SK-N-MC (cell line): ENCODE data around the gene LAMB4.

Source experiments
- DNase-seq: peaks from one replicate; pipeline ENCODE4 v3.0.0-alpha.2; 2011; ENCODE audit warnings: low read depth, low spot score
- H3K27ac ChIP-seq: fragments of 200-600 bp; sonication (generic); 2 replicates; pipeline ENCODE4 v1.5.1; 2016; ENCODE audit warnings: mixed run types
- H3K36me3 ChIP-seq: fragments of 200-600 bp; sonication (generic); 2 replicates; pipeline ENCODE4 v1.6.1; 2017; ENCODE audit warnings: antibody characterized with exemption, low read length, mixed read lengths; ENCODE audit not compliant: insufficient read depth
- H3K4me3 ChIP-seq: fragments of 200-600 bp; sonication (generic); 2 replicates; pipeline ENCODE4 v1.5.1; 2016
- H3K9ac ChIP-seq: fragments of 200-600 bp; sonication (generic); 2 replicates; pipeline ENCODE4 v1.8.0; 2017; ENCODE audit warnings: mixed run types, mixed read lengths; ENCODE audit not compliant: insufficient read length
- H3K9me3 ChIP-seq: fragments of 200-600 bp; sonication (generic); 2 replicates; pipeline ENCODE4 v1.6.1; 2017; ENCODE audit warnings: low read depth, mild to moderate bottlenecking, antibody characterized with exemption, low read length, moderate library complexity, mixed read lengths
- EZH2 ChIP-seq: fragments of 200-600 bp; sonication (generic); IDR thresholded peaks from one replicate; pipeline ENCODE4 v1.6.1; 2017; ENCODE audit warnings: antibody characterized with exemption
- FOXP2 ChIP-seq: optimal IDR thresholded peaks from 2 replicates; pipeline ENCODE3; 2011; ENCODE audit warnings: mild to moderate bottlenecking, moderate library complexity; ENCODE audit not compliant: insufficient read depth; ENCODE audit errors: extremely low read length, control extremely low read depth
- POLR2AphosphoS5 ChIP-seq: IDR thresholded peaks from 2 replicates; pipeline ENCODE4 v1.6.1; 2012; ENCODE audit warnings: mild to moderate bottlenecking, low read depth, low read length, borderline replicate concordance

Gene LAMB4

GRCh38 chr7:108057951-108058481 lies 72.1 kb downstream of the LAMB4 start:
- TF ChIP-seq EZH2 (no peak), POLR2AphosphoS5 (no peak), FOXP2 (no peak)
- H3K9me3 ChIP-seq = no peaks in the 10 kb centered on the region
- no peak for DNase-seq
- no peak overlapping the region for H3K27ac ChIP-seq
- no peaks in the 10 kb centered on the region for H3K36me3 ChIP-seq
- H3K4me3 ChIP-seq = no peak overlapping the region
- H3K9ac ChIP-seq = no peak overlapping the region

- Histone ChIP-seq H3K36me3 (no peaks in the 10 kb centered on the region), H3K9ac (no peak overlapping the region), H3K4me3 (no peak overlapping the region), H3K27ac (no peak overlapping the region), H3K9me3 (no peaks in the 10 kb centered on the region)
- DNase-seq = no peak
- TF ChIP-seq POLR2AphosphoS5 = no peak
- TF ChIP-seq FOXP2 = no peak
- TF ChIP-seq EZH2 = no peak
Observed at GRCh38 chr7:108055611-108056021, 74.5 kb downstream of the LAMB4 start.

- DNase-seq = no peak
- H3K4me3 ChIP-seq = no peak overlapping the region
- no peaks in the 10 kb centered on the region for H3K9me3 ChIP-seq
- H3K27ac ChIP-seq = no peak overlapping the region
- H3K9ac ChIP-seq = no peak overlapping the region
- TF ChIP-seq FOXP2 (no peak), POLR2AphosphoS5 (no peak), EZH2 (no peak)
- no peaks in the 10 kb centered on the region for H3K36me3 ChIP-seq
Observed at GRCh38 chr7:108054537-108054936, 75.6 kb downstream of the LAMB4 start.

- no peak for DNase-seq
- Histone ChIP-seq H3K36me3 (no peaks in the 10 kb centered on the region), H3K27ac (no peak overlapping the region), H3K4me3 (no peak overlapping the region), H3K9me3 (no peaks in the 10 kb centered on the region), H3K9ac (no peak overlapping the region)
- TF ChIP-seq POLR2AphosphoS5 (no peak), EZH2 (no peak), FOXP2 (no peak)
Observed at GRCh38 chr7:108053250-108053649, 76.9 kb downstream of the LAMB4 start.

- no peak for DNase-seq
- no peak overlapping the region for H3K27ac ChIP-seq
- H3K9ac ChIP-seq = no peak overlapping the region
- H3K9me3 ChIP-seq = no peaks in the 10 kb centered on the region
- TF ChIP-seq EZH2 (no peak), FOXP2 (no peak), POLR2AphosphoS5 (no peak)
- no peak overlapping the region for H3K4me3 ChIP-seq
- H3K36me3 ChIP-seq = no peaks in the 10 kb centered on the region
Observed at GRCh38 chr7:108051454-108051853, 78.7 kb downstream of the LAMB4 start.

- no peak overlapping the region for H3K27ac ChIP-seq
- H3K9ac ChIP-seq = no peak overlapping the region
- H3K4me3 ChIP-seq = no peak overlapping the region
- no peak for TF ChIP-seq POLR2AphosphoS5
- TF ChIP-seq EZH2 = no peak
- TF ChIP-seq FOXP2 = no peak
- no peak for DNase-seq
- no peaks in the 10 kb centered on the region for H3K9me3 ChIP-seq
- no peaks in the 10 kb centered on the region for H3K36me3 ChIP-seq
Observed at GRCh38 chr7:108049962-108050361, 80.2 kb downstream of the LAMB4 start.

GRCh38 chr7:108048422-108048821 lies 81.7 kb downstream of the LAMB4 start:
- Histone ChIP-seq H3K27ac (no peak overlapping the region), H3K36me3 (no peaks in the 10 kb centered on the region), H3K4me3 (no peak overlapping the region), H3K9me3 (no peaks in the 10 kb centered on the region), H3K9ac (no peak overlapping the region)
- DNase-seq = no peak
- TF ChIP-seq POLR2AphosphoS5 (no peak), FOXP2 (no peak), EZH2 (no peak)

- no peak for TF ChIP-seq EZH2
- TF ChIP-seq POLR2AphosphoS5 = no peak
- no peak for TF ChIP-seq FOXP2
- no peak overlapping the region for H3K9ac ChIP-seq
- no peaks in the 10 kb centered on the region for H3K36me3 ChIP-seq
- H3K4me3 ChIP-seq = no peak overlapping the region
- H3K27ac ChIP-seq = no peak overlapping the region
- no peaks in the 10 kb centered on the region for H3K9me3 ChIP-seq
- no peak for DNase-seq
Observed at GRCh38 chr7:108046952-108047506, 83.1 kb downstream of the LAMB4 start.

- H3K4me3 ChIP-seq = no peak overlapping the region
- DNase-seq = no peak
- H3K9ac ChIP-seq = no peak overlapping the region
- H3K9me3 ChIP-seq = no peaks in the 10 kb centered on the region
- no peaks in the 10 kb centered on the region for H3K36me3 ChIP-seq
- no peak overlapping the region for H3K27ac ChIP-seq
- no peak for TF ChIP-seq POLR2AphosphoS5
- TF ChIP-seq EZH2 = no peak
- no peak for TF ChIP-seq FOXP2
Observed at GRCh38 chr7:108045669-108046068, 84.5 kb downstream of the LAMB4 start.
